HG02571 (cell line): Measurements from ENCODE around the gene NR6A1.

ENCODE experiments used
- ATAC-seq: cut with Tn5 transposase; IDR thresholded peaks from one replicate; pipeline ENCODE4 v1.9.1; 2021; ENCODE audit warnings: mild to moderate bottlenecking, moderate library complexity; ENCODE audit not compliant: unreplicated experiment

Gene NR6A1

DNA sequence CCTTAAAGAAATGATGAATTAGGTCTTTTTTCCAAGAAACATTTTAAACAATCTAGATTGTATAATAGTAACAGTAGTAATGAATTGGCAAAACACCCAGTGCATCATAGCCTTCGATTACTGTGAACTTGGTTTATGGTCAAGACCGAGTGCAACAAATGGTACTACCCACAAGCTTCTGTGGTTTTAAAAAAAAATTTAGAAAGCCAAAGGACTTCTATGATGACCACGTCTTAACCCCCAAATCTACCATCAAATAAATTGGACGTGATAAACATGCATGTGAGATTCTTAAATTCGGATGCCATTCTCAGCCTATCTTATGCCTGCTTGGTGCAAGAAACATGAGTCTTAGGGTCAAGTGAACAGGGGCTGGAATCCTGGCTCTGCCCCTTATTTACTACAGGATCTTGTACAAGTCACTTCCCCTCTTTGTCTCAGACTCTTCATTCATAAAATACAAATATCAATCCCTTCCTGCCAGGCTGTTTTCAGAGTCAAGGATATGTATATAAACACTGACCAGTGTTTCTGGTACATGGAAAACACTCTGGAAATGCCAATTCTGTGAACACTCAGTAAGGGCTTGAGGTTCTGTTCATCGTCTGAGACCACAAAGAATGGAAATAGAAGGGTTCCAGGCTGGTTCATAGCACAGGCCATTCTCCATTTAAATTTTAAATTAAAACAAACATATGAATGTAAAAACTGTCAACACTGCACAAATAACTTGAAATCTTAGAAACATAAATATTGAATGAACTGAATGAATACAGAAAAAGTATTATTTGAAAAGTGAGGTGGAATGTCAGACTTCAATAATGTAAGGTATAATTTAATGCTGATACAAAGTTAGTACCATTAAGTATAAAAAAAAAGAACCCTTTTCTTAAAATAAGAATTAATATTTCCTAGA is 107.8 kb downstream of the NR6A1 start:
- ATAC-seq, result no peak

- ATAC-seq, result no peak
Measured at GRCh38 chr9:124662561-124662960, 108.5 kb downstream of the NR6A1 start.

- no peak for ATAC-seq
Measured at GRCh38 chr9:124661271-124661670, 109.8 kb downstream of the NR6A1 start.

DNA sequence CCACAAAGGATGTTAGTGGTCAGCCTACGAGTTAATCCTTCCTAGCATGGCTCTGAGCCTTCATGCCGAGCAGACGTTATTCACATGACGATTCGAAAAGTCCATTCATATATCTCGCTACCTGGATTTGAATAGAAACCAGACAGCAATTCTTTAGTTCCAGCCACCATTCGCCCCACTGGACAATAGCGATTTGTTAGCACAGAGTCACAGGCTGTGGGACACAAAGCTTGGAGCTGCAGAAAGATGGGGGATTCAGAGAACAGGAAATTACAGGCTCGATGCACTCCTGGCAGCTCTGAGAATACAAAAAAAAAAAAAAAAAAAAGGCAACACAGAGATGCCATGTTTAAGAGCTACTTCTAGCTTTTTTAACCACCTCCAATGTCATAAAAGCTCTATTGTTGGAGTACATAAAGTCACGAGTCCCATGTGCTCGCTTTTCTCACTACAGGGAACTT is 110.7 kb downstream of the NR6A1 start:
- no peak for ATAC-seq

DNA sequence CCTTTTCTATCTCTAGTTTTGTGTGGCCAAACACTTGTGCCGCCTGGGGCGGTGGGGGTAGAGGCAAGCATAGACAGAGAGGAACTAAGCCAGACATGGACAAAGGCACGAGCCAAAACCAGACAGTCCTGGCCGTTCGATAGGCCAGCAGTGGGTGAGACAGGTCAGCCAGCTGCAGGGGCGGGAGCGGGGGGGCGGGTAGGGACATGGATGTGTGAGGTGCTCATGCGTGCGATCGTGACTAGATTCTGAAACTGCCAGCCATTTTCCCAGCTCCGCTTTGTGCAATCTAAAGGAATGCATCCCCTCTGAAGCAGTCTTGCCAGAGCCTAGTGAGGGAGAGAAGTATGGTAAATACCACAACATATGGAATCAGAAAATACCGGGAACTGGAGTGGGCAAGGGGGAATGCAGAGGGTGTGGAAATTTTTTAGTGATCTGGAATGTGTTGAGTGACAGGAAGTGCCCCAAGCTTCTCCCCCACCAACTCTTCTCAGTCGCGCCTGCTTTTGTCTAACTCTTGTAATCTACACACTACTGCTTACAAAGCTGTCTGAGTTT is 111.9 kb downstream of the NR6A1 start:
- no peak for ATAC-seq

DNA sequence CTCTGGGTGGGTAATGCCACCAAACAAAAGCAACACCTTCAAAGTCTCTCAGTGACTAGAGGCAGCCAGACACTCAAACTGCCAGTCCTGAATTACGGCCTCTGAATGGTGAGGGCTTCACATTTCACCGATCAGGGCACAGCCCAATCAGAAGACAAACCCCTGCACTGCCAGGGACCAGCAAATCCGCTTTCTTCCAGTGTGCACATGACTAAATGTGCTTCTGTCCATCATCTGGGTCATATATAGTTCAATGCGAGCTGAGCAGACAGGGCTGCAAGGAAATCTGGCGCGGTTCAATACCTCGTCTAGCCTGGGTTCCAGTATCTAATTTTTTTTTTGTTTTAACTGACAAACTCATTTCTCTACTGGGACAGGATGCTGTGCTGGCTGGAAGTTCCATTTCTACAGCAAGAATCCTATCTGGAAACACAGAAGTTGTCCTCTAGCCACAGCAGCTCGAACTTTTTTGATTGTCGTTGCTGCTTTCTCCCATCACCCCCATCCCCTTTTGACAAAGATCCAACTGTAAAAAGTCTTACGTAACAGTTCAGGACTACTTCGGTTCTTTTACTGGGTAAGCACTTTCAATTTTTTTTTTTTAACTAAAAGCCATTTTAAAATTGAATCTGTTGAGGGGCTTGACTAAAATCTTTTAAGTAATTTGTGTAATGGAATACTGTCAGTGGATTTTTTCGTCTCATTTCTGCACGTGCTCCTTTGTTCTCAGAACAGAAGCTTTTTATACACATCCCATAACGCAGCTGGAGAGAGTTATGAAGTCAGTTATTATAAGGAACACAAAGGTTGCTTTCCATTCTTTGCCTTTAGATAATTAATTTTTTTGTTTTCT is 112.7 kb downstream of the NR6A1 start:
- ATAC-seq, result peak; percentile 52

DNA sequence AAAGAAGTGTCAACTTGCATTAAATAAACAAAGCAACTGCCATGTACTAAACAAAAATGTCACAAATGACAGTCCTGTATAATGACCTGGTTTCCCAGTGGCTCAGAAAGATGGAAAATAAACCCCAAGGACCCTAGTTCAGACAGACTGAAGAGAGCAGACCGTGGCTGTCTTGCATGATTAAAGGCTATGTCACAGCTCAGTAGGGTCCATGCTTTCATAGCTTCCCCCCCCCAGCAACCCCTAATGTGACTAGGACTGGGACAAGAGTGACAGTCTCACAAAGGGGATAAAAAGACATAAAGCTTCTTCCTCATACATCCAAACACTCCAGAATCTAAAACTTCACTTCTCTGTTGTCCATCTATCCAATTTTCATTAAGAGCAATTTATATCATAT is 113.6 kb downstream of the NR6A1 start:
- ATAC-seq, result no peak

DNA sequence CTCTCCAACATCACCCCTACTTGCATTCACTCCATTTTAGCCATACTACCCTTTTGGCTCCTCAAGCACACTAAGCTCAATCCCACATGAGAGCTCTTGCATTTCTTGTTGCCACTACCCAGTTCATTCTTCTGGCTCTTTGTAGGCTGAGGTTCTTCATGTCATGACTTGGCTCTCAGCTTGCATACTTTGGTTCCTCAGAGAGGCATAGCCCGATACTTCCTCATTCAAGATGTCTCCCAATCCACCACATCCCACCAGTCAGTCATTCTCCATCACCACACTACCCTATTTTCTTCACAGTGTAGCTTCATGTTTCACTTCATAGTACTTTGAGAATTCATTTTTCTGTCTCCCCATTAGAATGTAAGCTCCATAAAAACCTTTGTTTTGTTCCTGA is 116.7 kb downstream of the NR6A1 start:
- ATAC-seq, result no peak

DNA sequence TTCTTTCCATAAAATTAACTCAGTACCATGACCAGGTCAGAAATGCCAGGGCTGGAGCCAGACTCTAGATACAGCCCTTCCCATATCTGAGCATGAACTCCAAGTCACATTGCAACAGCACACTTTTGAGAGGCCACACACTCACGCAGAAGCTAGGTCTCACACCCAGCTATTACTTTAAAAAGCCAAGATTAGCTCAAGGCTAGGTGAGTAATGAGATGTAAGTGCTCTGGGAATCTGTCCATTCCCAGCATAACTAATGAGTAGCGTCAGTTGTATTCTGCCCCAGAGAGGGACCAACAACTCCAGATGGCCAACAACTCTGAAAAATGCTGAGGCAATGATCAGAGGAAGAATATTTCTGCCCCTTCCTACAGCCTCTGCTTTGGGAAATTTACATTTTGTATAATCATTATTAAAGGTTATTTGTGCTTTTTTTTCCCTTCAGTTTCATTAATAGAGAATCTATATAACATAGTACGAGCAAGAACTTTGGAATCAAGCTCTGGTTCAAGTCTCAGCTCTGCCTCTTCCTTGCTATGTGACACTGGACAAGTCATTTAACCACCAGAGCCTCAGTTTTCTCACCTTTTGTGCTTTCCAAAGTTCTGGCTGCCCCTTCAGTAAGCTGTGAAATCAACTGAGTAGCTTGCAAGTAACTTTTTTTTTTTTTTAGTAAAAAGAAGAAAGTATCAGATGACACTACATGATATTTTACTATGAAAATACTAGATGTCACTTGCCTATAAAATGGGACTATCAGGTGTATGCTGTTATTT is 118.3 kb downstream of the NR6A1 start:
- ATAC-seq, result no peak

DNA sequence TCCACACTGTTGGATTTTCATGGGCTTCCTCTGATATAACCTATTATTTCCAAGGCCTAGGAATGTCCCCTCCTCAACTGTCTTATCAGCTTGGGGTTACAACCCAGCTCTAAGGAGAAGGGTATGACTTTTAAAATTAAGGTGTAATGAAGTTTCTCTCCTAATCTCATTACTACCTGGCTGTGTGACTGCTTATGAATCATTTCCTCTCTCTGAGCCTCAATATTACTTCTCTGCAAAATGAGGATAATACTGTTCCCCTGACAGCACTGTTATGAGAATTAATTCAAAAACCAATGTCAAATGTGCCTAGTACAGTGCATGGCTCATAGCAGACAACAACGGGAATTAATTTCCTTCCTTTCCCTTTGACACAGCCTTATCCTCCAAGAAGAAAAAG is 118.9 kb downstream of the NR6A1 start:
- ATAC-seq, result no peak

- no peak for ATAC-seq
Measured at GRCh38 chr9:124645274-124645673, 125.8 kb downstream of the NR6A1 start.

GRCh38 chr9:124639637-124640036 is 131.5 kb downstream of the NR6A1 start:
- no peak for ATAC-seq

GRCh38 chr9:124635285-124635684 is 135.8 kb downstream of the NR6A1 start:
- ATAC-seq, result no peak

GRCh38 chr9:124632077-124632621 is 139.0 kb downstream of the NR6A1 start:
- no peak for ATAC-seq

- no peak for ATAC-seq
Measured at GRCh38 chr9:124631326-124631725, 139.8 kb downstream of the NR6A1 start.

DNA sequence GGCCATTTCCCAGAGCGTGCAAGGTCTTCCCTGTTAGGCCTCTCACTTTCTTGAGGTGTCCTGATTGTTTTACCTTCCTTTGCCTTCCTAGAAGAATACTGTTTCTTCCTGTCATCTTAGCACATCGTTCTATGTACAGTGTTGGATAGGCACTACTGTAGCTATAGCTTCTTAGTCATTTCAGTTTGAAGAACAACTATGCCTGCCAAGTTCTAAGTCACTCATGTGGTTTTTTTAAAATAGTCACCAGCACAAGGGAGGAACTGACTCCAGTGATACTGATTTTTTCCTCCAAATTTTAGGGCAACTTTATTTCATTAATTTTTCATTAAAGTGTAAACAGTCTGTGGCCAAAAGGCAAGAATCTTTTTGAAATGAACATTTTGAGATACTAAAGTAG is 141.5 kb downstream of the NR6A1 start:
- ATAC-seq, result no peak

GRCh38 chr9:124628741-124629140 is 142.4 kb downstream of the NR6A1 start:
- ATAC-seq, result no peak

DNA sequence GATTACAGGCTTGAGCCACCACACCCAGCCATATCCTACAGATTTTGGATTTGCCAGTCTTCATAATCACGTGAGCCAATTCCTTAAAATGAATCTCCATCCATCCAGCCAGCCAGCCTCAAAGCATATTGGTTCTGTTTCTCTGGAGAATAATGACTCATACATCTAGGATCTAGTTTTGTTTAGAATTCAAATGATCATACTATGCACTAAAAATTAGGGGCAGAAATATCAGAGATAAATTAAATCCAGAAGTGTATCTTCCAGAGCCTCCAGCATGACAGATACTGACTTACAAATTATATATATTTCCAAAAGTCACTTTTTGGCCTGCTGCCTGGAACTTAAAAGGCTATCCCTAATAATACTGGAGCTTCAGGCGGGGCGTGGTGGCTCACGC is 144.8 kb downstream of the NR6A1 start:
- no peak for ATAC-seq

- no peak for ATAC-seq
Measured at GRCh38 chr9:124625087-124625486, 146.0 kb downstream of the NR6A1 start.

- no peak for ATAC-seq
Measured at GRCh38 chr9:124624735-124624992, 146.4 kb downstream of the NR6A1 start.
